ENCODE measurements around the gene CEP350. TPM values are rescaled to one million over a fixed set of nuclear protein-coding genes. Genes with fewer than 3 reads are reported as not detected.
A peak's percentile ranks its signal among the peaks of the same experiment; 100 is the strongest.

Gene CEP350
- polyA plus RNA-seq, 3 donors: 6.7 to 19.8 (median 9.0) TPM

DNA sequence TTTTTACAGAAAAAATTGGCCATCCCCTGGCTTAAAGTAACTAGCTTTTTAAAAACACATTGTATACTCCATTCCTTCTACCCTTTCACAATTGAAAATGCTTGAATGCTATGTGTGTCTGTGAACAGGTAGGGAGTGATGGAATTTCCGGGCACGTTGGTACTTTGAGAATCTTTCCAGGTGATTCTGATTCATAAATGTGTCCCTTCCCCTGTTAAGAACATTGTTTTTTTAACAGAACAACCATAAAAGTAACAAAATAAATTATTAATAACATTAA lies 142.7 kb downstream of the CEP350 start:
- H3K9me3 ChIP-seq (replicated peaks in 1 of 2; ENCODE audit: control insufficient read depth in 1 of 2, insufficient read depth in 1 of 2, low read length in 2 of 2): no peaks in the 10 kb centered on the region
- intact Hi-C loops (cut with micrococcal nuclease): no loop called here
- H3K9me3 Mint-ChIP-seq: no peaks in the 10 kb centered on the region
- no peak overlapping the region for H3K4me3 ChIP-seq (replicated peaks in 1 of 3; ENCODE audit: low read depth in 2 of 3, low read length in 3 of 3)
- H2AFZ ChIP-seq (ENCODE audit: insufficient read depth, low read depth, low read length, poor library complexity, severe bottlenecking): no peak overlapping the region
- H3K4me3 Mint-ChIP-seq: no peak overlapping the region
- no peak for DNase-seq
- no peaks in the 10 kb centered on the region for H3K27me3 Mint-ChIP-seq (ENCODE audit: low read depth in 3 of 3)
- no peaks in the 10 kb centered on the region for H4K20me1 ChIP-seq (ENCODE audit: insufficient read depth, low read length)
- TF ChIP-seq, protein P1, sequence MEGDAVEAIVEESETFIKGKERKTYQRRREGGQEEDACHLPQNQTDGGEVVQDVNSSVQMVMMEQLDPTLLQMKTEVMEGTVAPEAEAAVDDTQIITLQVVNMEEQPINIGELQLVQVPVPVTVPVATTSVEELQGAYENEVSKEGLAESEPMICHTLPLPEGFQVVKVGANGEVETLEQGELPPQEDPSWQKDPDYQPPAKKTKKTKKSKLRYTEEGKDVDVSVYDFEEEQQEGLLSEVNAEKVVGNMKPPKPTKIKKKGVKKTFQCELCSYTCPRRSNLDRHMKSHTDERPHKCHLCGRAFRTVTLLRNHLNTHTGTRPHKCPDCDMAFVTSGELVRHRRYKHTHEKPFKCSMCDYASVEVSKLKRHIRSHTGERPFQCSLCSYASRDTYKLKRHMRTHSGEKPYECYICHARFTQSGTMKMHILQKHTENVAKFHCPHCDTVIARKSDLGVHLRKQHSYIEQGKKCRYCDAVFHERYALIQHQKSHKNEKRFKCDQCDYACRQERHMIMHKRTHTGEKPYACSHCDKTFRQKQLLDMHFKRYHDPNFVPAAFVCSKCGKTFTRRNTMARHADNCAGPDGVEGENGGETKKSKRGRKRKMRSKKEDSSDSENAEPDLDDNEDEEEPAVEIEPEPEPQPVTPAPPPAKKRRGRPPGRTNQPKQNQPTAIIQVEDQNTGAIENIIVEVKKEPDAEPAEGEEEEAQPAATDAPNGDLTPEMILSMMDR (IDR thresholded peaks at IDR 0.05): no peak
- no peaks in the 10 kb centered on the region for H3K27me3 ChIP-seq (ENCODE audit: control insufficient read depth in 2 of 2, insufficient read depth in 2 of 2, low read length in 2 of 2)
- H3K79me2 ChIP-seq (ENCODE audit: insufficient read depth, low read length): no peaks in the 10 kb centered on the region
- H3K4me1 ChIP-seq (ENCODE audit: control insufficient read depth in 1 of 2, insufficient read depth in 2 of 2, low read length in 2 of 2): peaks cover 0 to 3% of the 10 kb centered on the region in 2 donors
- H3K27ac Mint-ChIP-seq: no peak overlapping the region
- no peak overlapping the region for H3K9ac ChIP-seq (ENCODE audit: insufficient read depth, low read length, poor library complexity, severe bottlenecking)
- H3K4me2 ChIP-seq (replicated peaks; ENCODE audit: extremely low read depth, low read length, poor library complexity, severe bottlenecking): no peak overlapping the region
- peaks cover 75 to 94% of the 10 kb centered on the region in 2 donors for H3K36me3 Mint-ChIP-seq
- no CpG with 5 or more reads among the region's 2 CpGs for WGBS (ENCODE audit: insufficient coverage)
- H3K27ac ChIP-seq (ENCODE audit: low read depth in 1 of 2, low read length in 2 of 2): no peak overlapping the region
- peaks cover 79 to 98% of the 10 kb centered on the region in 2 donors for H3K36me3 ChIP-seq (replicated peaks in 1 of 2; ENCODE audit: control insufficient read depth in 1 of 2, insufficient read depth in 2 of 2, low read length in 2 of 2)
- H3K4me1 Mint-ChIP-seq: peaks cover 9% of the 10 kb centered on the region

DNA sequence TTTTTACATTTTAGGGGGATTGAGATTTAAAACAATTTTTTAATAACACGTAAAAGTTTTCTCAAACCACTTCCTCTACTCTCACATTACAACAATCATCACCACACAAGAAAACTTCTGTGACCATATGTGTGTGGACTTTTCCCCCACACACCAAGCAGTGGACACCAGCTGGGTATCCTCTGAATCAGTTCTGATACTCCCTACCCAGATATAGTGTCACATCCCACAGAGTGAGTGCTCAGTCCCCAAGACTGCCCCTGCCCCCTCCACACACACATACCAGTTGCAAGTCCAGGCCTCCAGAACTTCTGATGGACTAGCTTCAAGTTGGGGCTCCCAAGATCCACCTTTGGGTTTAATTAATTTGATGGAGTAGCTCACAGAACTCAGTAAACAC lies 146.8 kb downstream of the CEP350 start:
- no peak overlapping the region for H3K4me3 ChIP-seq (replicated peaks in 1 of 3; ENCODE audit: low read depth in 2 of 3, low read length in 3 of 3)
- H3K79me2 ChIP-seq (ENCODE audit: insufficient read depth, low read length): no peaks in the 10 kb centered on the region
- H3K9ac ChIP-seq (ENCODE audit: insufficient read depth, low read length, poor library complexity, severe bottlenecking): no peak overlapping the region
- H3K4me2 ChIP-seq (replicated peaks; ENCODE audit: extremely low read depth, low read length, poor library complexity, severe bottlenecking): no peak overlapping the region
- Mint-ChIP-seq H3K27me3 (ENCODE audit: low read depth in 3 of 3) (peaks cover 0 to 2% (median 0%) of the 10 kb centered on the region in 3 donors), H3K4me3 (no peak overlapping the region), H3K36me3 (peaks cover 62 to 80% of the 10 kb centered on the region in 2 donors), H3K27ac (peak overlapping the region in 2 of 7 donors; percentile 12 to 69), H3K9me3 (no peaks in the 10 kb centered on the region), H3K4me1 (peaks cover 9% of the 10 kb centered on the region)
- H4K20me1 ChIP-seq (ENCODE audit: insufficient read depth, low read length): no peaks in the 10 kb centered on the region
- H3K36me3 ChIP-seq (replicated peaks in 1 of 2; ENCODE audit: control insufficient read depth in 1 of 2, insufficient read depth in 2 of 2, low read length in 2 of 2): peaks cover 72 to 87% of the 10 kb centered on the region in 2 donors
- no CpG with 5 or more reads among the region's 1 CpG for WGBS (ENCODE audit: insufficient coverage)
- no peak for DNase-seq
- no peaks in the 10 kb centered on the region for H3K27me3 ChIP-seq (ENCODE audit: control insufficient read depth in 2 of 2, insufficient read depth in 2 of 2, low read length in 2 of 2)
- H2AFZ ChIP-seq (ENCODE audit: insufficient read depth, low read depth, low read length, poor library complexity, severe bottlenecking): no peak overlapping the region
- peak overlapping the region in 1 of 2 donors; percentile 54 for H3K27ac ChIP-seq (ENCODE audit: low read depth in 1 of 2, low read length in 2 of 2)
- no peaks in the 10 kb centered on the region for H3K9me3 ChIP-seq (replicated peaks in 1 of 2; ENCODE audit: control insufficient read depth in 1 of 2, insufficient read depth in 1 of 2, low read length in 2 of 2)
- peaks cover 0 to 3% of the 10 kb centered on the region in 2 donors for H3K4me1 ChIP-seq (ENCODE audit: control insufficient read depth in 1 of 2, insufficient read depth in 2 of 2, low read length in 2 of 2)
- intact Hi-C loops (cut with micrococcal nuclease): no loop called here
- TF ChIP-seq, protein P1 (IDR thresholded peaks at IDR 0.05): no peak

All from CD14-positive monocyte (primary cell).